Activated CD8-positive, alpha-beta memory T cell treated with anti-CD3 and anti-CD28 coated beads for 36 hours (primary cell): ENCODE measurements around the gene SLU7. TPM values are rescaled to one million over a fixed set of nuclear protein-coding genes. Genes with fewer than 3 reads are reported as not detected.

Source experiments
- CTCF ChIA-PET: fragments of 350-600 bp; sonication (Branson Sonifier 250); formaldehyde crosslinking; loops from one replicate; lab custom pipeline; 2021; ENCODE audit warnings: antibody characterized with exemption; lab: Charles Lee
- POLR2A ChIA-PET: fragments of 350-600 bp; sonication (Branson Sonifier 250); formaldehyde crosslinking; loops from one replicate; lab custom pipeline; 2021; ENCODE audit warnings: antibody characterized with exemption; lab: Charles Lee
- total RNA-seq, 2 experiments: library from RNA; stranded (reverse); gene quantifications; one replicate each; pipeline ENCODE4 v1.2.3, GENCODE V29; 2021

Gene SLU7
- total RNA-seq, 2 experiments from 2014 or later = 37.8 to 42.0 TPM

GRCh38 chr5:160380041-160380440 is 38.8 kb downstream of the SLU7 start:
- ChIA-PET POLR2A (no interaction called here), CTCF (no interaction called here)

- CTCF ChIA-PET = interaction anchor here (1.2 kb wide), 1 partner anchor 12 kb away, joined by 3 read pairs; no protein-coding TSS in a partner anchor
- POLR2A ChIA-PET = no interaction called here
Observed at GRCh38 chr5:160379511-160379910, 39.4 kb downstream of the SLU7 start.

DNA sequence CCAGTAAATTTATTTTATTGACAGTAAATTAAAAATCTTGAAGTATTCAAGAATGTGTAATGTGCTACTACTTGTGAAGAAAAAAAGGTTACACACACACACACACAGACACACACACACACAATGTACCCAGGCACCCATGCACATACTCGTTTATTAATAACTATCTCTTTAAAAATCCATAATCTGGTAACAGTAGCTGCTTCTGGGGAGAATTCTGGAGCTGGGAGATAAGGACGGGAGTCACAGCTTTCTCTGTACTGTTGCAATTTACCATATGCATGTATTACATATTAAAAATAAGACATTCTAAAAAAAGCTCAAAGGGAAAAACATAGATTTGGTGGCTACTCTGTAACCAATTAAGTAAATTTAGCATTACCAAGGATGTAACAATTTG is 40.6 kb downstream of the SLU7 start:
- ChIA-PET POLR2A (no interaction called here), CTCF (no interaction called here)

GRCh38 chr5:160377651-160378050 is 41.2 kb downstream of the SLU7 start:
- ChIA-PET CTCF (no interaction called here), POLR2A (interaction anchor here (0.5 kb wide), 1 partner anchor 156 kb away, joined by 4 read pairs; no protein-coding TSS in a partner anchor)

DNA sequence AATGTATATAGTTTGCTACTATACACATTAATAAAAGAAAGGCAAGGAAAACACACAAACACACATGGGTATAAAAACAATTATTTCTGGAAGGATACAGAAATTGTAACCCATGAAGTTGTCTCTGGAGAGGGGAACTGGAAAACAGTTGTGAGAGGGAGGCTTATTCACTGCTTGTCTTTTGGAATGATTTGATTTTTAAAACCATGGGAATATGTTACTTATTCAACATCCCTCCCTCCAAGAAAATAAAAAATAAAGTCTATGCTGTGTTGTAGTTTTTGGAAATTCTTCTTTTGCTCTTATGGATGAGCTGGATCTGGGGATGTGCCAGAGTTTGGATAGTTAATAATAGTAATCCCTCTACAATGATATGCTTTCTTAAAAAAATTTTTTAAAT is 42.5 kb downstream of the SLU7 start:
- ChIA-PET POLR2A (no interaction called here), CTCF (interaction anchor here (0.5 kb wide), 1 partner anchor 231 kb away, joined by 3 read pairs; no protein-coding TSS in a partner anchor)

- ChIA-PET CTCF (no interaction called here), POLR2A (no interaction called here)
Observed at GRCh38 chr5:160375701-160376100, 43.2 kb downstream of the SLU7 start.

GRCh38 chr5:160375166-160375565 is 43.7 kb downstream of the SLU7 start:
- ChIA-PET POLR2A (no interaction called here), CTCF (no interaction called here)

GRCh38 chr5:160371294-160371693 is 47.6 kb downstream of the SLU7 start:
- CTCF ChIA-PET = interaction anchor here (1.9 kb wide), 1 partner anchor 26 kb away, joined by 6 read pairs; no protein-coding TSS in a partner anchor
- POLR2A ChIA-PET = no interaction called here

GRCh38 chr5:160370713-160371034 is 48.2 kb downstream of the SLU7 start:
- CTCF ChIA-PET = interaction anchor here (0.5 to 1.9 kb wide), 3 partner anchors 26 to 352 kb away, joined by 4 to 6 read pairs (median 6); no protein-coding TSS in a partner anchor
- POLR2A ChIA-PET = no interaction called here

GRCh38 chr5:160369990-160370712 is 48.7 kb downstream of the SLU7 start, which contains the start of gene C1QTNF2:
Gene C1QTNF2, minus strand, starts transcription at chr5:160370626. Its CDS starts 15,615 bp downstream, at chr5:160355011.
- ChIA-PET CTCF (interaction anchor here (0.5 to 1.9 kb wide), 3 partner anchors 25 to 351 kb away, joined by 4 to 6 read pairs (median 6); no protein-coding TSS in a partner anchor), POLR2A (no interaction called here)

DNA sequence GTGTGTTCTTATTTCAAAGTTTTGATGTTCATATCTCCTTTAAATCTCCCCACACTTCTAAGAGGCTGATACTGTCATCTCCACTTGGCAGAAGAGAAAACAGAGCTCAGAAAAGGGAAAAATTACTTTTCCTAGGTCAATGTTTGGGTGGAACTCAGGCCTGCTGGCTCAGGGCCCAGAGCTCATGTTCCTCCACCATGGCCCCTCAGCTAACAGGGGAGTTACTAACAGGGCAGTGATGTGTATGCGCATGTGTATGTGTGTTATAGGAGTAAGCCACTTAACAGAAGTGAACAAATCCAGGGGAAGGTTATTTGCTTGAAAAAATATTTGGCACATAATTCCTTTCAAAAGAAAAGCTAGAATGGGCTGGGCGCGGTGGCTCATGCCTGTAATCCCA is 51.0 kb downstream of the SLU7 start:
- CTCF ChIA-PET = interaction anchor here (2.1 kb wide), 1 partner anchor 22 kb away, joined by 7 read pairs; no protein-coding TSS in a partner anchor
- POLR2A ChIA-PET = no interaction called here

DNA sequence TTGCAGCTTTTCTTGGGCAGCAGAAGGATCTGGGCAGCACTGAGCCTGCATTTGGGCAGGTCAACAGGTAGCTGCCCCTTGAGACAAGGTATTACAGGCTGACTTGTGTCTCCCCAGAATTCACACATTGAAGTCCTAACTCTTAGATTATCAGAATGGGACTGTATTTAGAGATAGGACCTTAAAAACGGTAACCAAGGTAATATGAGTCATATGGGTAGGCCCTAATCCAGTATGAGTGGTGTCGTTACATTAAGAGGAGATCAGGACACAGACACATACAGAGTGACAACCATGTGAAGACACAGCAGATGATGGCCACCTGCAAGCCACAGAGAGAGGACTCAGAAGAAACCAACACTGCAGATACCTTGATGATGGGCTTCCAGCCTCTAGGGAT is 51.6 kb downstream of the SLU7 start:
- ChIA-PET POLR2A (interaction anchor here (0.6 kb wide), 1 partner anchor 24 kb away, joined by 3 read pairs; no protein-coding TSS in a partner anchor), CTCF (interaction anchor here (2.1 kb wide), 1 partner anchor 22 kb away, joined by 7 read pairs; no protein-coding TSS in a partner anchor)

- CTCF ChIA-PET = interaction anchor here (2.1 kb wide), 1 partner anchor 21 kb away, joined by 7 read pairs; no protein-coding TSS in a partner anchor
- POLR2A ChIA-PET = no interaction called here
Observed at GRCh38 chr5:160366230-160366629, 52.7 kb downstream of the SLU7 start.

DNA sequence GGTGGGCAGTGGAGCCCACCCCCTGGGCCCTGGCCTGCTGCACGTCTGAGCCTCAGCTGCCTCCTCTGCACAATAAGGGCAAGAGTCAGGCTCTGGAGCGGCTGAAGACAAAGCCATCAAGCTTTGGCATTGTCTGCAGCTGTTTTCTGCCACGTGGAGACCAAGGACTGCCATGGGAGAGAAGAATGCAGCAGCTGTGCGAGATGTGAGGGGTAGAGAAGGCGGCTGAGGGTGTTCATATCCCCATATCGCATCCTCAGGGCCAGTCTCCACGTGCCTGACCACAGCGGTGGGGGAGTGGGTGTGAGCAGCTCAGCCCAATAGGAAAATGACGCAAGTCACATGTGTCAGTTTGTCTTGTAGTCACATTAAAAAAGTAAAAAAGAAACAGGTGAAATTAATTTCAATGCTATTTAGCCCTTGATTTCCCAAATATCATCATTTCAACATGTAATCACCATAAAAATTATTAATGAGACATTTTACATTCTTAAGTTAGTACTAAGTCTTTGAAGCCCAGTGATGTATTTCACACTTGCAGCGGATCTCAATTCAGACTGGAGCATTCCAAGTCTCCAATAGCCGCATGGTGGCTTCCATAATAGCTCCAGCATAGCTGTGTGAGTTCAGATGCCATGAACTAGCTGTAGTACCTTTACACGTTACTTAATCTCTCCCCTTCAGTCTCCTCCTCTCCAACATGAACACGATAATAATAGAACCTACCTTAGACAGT is 55.1 kb downstream of the SLU7 start:
- ChIA-PET CTCF (interaction anchor here (1.7 kb wide), 1 partner anchor 18 kb away, joined by 5 read pairs; no protein-coding TSS in a partner anchor), POLR2A (no interaction called here)

DNA sequence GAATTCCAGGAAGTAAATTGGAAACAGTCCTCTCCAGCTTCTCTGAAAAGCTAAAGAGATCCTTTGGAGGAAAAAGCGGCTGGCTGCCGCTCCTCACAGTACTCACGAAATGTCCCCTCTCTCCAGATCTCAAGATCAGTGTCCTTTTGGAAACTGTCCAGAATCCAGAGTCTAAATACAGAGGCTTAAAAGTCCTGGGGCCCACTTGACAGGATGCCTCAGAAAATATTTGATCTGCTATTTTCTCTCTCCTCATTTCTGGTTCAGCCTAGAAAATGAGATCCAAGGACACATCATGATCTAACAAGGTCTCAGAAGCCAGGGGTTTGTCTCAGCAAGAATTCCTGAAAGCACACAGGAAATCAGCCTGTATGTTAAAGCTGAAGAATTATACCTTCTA is 55.7 kb downstream of the SLU7 start:
- ChIA-PET POLR2A (no interaction called here), CTCF (interaction anchor here (1.7 kb wide), 1 partner anchor 17 kb away, joined by 5 read pairs; no protein-coding TSS in a partner anchor)

DNA sequence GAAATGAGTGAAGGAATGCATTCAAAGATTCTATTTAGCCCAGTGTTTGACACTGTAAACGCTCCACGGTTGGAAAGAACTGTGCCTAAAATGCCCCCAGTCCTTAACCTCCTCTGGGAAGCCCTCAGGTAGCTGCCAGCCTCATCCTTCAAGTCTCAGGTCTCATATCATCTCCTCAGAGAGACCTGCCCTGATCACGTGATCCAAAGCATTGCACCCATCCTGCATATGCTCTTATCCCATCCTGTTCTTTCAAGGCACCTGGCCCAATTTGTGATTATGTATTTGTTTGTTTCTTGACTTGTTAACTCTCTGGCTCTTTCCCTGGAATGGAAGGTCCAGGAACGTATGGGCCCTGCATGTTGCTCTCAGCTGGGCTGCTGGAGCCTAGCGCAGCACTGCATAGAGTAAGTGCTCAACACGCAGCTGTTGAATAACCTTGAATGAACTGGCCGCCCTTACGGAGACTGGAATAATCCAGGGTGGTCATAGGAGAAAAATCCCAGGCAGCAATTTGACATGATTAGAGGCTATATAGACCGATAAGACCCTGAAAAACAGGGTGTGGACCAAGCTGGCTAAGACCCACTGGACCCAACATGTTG is 57.2 kb downstream of the SLU7 start:
- ChIA-PET POLR2A (no interaction called here), CTCF (no interaction called here)

GRCh38 chr5:160360310-160360709 is 58.6 kb downstream of the SLU7 start:
- ChIA-PET POLR2A (no interaction called here), CTCF (no interaction called here)

GRCh38 chr5:160359816-160360215 is 59.1 kb downstream of the SLU7 start:
- CTCF ChIA-PET = no interaction called here
- POLR2A ChIA-PET = no interaction called here

GRCh38 chr5:160359242-160359641 is 59.6 kb downstream of the SLU7 start:
- ChIA-PET POLR2A (no interaction called here), CTCF (no interaction called here)
